IMR-90 (cell line): ENCODE results near the gene ANLN. TPM values are rescaled to one million over a fixed set of nuclear protein-coding genes. Genes with fewer than 3 reads are reported as not detected.

ENCODE experiments used
- ATAC-seq: fragments of 200-7000 bp; cut with Tn5 transposase; 2 replicates; pipeline ENCODE4 v1.9.1; 2020; ENCODE audit warnings: low read depth, mild to moderate bottlenecking, moderate library complexity
- BruUV-seq: library from RNA; stranded (reverse); fragments of 400-500 nt; replicated peaks from 2 replicates; lab custom pipeline; 2021; lab: Mats Ljungman, UMichigan
- CTCF ChIA-PET: fragments of 300-600 bp; formaldehyde crosslinking; extraction: SDS; loops from one replicate; lab custom pipeline; 2021; ENCODE audit warnings: antibody characterized with exemption; lab: Yijun Ruan, JAX
- POLR2A ChIA-PET: fragments of 300-600 bp; sonication (Branson Sonifier 250); formaldehyde crosslinking; loops from one replicate; lab custom pipeline; 2022; ENCODE audit warnings: antibody characterized with exemption; ENCODE audit not compliant: unreplicated experiment; lab: Charles Lee
- DNase-seq: peaks from one replicate; pipeline ENCODE4 v3.0.0; 2013
- H2AFZ ChIP-seq: replicated peaks from 2 replicates; pipeline ENCODE3; 2013; ENCODE audit warnings: low read length, mild to moderate bottlenecking; ENCODE audit not compliant: poor library complexity
- H2AK5ac ChIP-seq: 2 replicates; pipeline ENCODE4 v1.6.1; 2013; ENCODE audit warnings: low read depth, low read length, inconsistent platforms
- H2AK9ac ChIP-seq: replicated peaks from 2 replicates; pipeline ENCODE3; 2013; ENCODE audit warnings: mild to moderate bottlenecking, low read depth, low read length, moderate library complexity; ENCODE audit not compliant: poor library complexity
- H2BK120ac ChIP-seq: 2 replicates; pipeline ENCODE4 v1.6.1; 2013; ENCODE audit warnings: low read depth, low read length, inconsistent platforms
- H2BK15ac ChIP-seq: 3 replicates; pipeline ENCODE4 v1.6.1; 2013; ENCODE audit warnings: low read depth, low read length, inconsistent platforms
- H2BK20ac ChIP-seq: 2 replicates; pipeline ENCODE4 v1.6.1; 2013; ENCODE audit warnings: low read depth, mild to moderate bottlenecking, inconsistent platforms, low read length, moderate library complexity
- H2BK5ac ChIP-seq: 2 replicates; pipeline ENCODE4 v1.6.1; 2013; ENCODE audit warnings: mild to moderate bottlenecking, low read depth, low read length, inconsistent platforms; ENCODE audit not compliant: poor library complexity, severe bottlenecking
- H3K14ac ChIP-seq: replicated peaks from 2 replicates; pipeline ENCODE4 v1.6.1; 2013; ENCODE audit warnings: low read depth, low read length, inconsistent platforms
- H3K18ac ChIP-seq: 2 replicates; pipeline ENCODE4 v1.6.1; 2013; ENCODE audit warnings: low read depth, low read length, control low read depth
- H3K23ac ChIP-seq: 2 replicates; pipeline ENCODE4 v1.6.1; 2013; ENCODE audit warnings: low read depth, low read length, inconsistent platforms
- H3K27ac ChIP-seq: 2 replicates; pipeline ENCODE4 v1.5.1; 2013; ENCODE audit warnings: mild to moderate bottlenecking, control low read depth, low read length; ENCODE audit not compliant: insufficient read depth
- H3K27me3 ChIP-seq: 2 replicates; pipeline ENCODE4 v1.6.1; 2013; ENCODE audit warnings: low read length; ENCODE audit not compliant: control insufficient read depth, insufficient read depth
- H3K36me3 ChIP-seq: 2 replicates; pipeline ENCODE4 v1.6.1; 2013; ENCODE audit warnings: low read length, mixed read lengths; ENCODE audit not compliant: control insufficient read depth, insufficient read depth
- H3K4ac ChIP-seq: 2 replicates; pipeline ENCODE4 v1.6.1; 2013; ENCODE audit warnings: low read depth, low read length, inconsistent platforms
- H3K4me1 ChIP-seq: 2 replicates; pipeline ENCODE4 v1.6.1; 2013; ENCODE audit warnings: low read length, mixed read lengths; ENCODE audit not compliant: control insufficient read depth, insufficient read depth
- H3K4me2 ChIP-seq: 2 replicates; pipeline ENCODE4 v1.6.1; 2013; ENCODE audit warnings: low read depth, mild to moderate bottlenecking, control low read depth, low read length, moderate library complexity
- H3K4me3 ChIP-seq: 2 replicates; pipeline ENCODE4 v1.5.1; 2013; ENCODE audit warnings: low read depth, mild to moderate bottlenecking, control low read depth, low read length, moderate library complexity; ENCODE audit not compliant: insufficient read depth
- H3K56ac ChIP-seq: 2 replicates; pipeline ENCODE4 v1.6.1; 2013; ENCODE audit warnings: low read length, inconsistent platforms; ENCODE audit not compliant: insufficient read depth; ENCODE audit errors: extremely low read depth
- H3K79me1 ChIP-seq, 2 experiments: 2 replicates each; pipeline ENCODE4 v1.6.1; 2013; ENCODE audit warnings: low read length in 2 of 2, inconsistent platforms in 1 of 2, low read depth in 1 of 2
- H3K9ac ChIP-seq: 2 replicates; pipeline ENCODE4 v1.6.1; 2013; ENCODE audit warnings: low read depth, low read length, control low read depth
- H3K9me1 ChIP-seq: 2 replicates; pipeline ENCODE4 v1.6.1; 2013; ENCODE audit warnings: low read length, inconsistent platforms; ENCODE audit not compliant: insufficient read depth
- H3K9me3 ChIP-seq: 2 replicates; pipeline ENCODE4 v1.6.1; 2013; ENCODE audit warnings: low read length; ENCODE audit not compliant: control insufficient read depth, insufficient read depth
- H4K20me1 ChIP-seq: 2 replicates; pipeline ENCODE4 v1.6.1; 2013; ENCODE audit warnings: low read length, inconsistent platforms; ENCODE audit not compliant: insufficient read depth
- H4K5ac ChIP-seq: 2 replicates; pipeline ENCODE4 v1.6.1; 2013; ENCODE audit warnings: mild to moderate bottlenecking, low read depth, low read length, control low read depth
- H4K8ac ChIP-seq, 2 experiments: 2 replicates each; pipeline ENCODE4 v1.6.1; 2013; ENCODE audit warnings: low read depth in 2 of 2, low read length in 2 of 2, control low read depth in 1 of 2, inconsistent platforms in 1 of 2
- H4K91ac ChIP-seq: 2 replicates; pipeline ENCODE4 v1.6.1; 2013; ENCODE audit warnings: low read depth, low read length, inconsistent platforms; ENCODE audit not compliant: insufficient read depth
- CHD1 ChIP-seq: IDR thresholded peaks from 2 replicates; pipeline ENCODE4 v1.6.1; 2012; ENCODE audit warnings: low read depth, low read length, improper control_type of control experiment
- ELK1 ChIP-seq: fragments of 150-350 bp; IDR thresholded peaks from 2 replicates; pipeline ENCODE4 v1.6.1; 2016; ENCODE audit warnings: low read depth, mild to moderate bottlenecking, low read length, moderate library complexity, borderline replicate concordance
- FOS ChIP-seq: fragments of 150-350 bp; IDR thresholded peaks from 2 replicates; pipeline ENCODE4 v1.6.1; 2016; ENCODE audit warnings: low read depth, low read length
- MAFK ChIP-seq: IDR thresholded peaks from 2 replicates; pipeline ENCODE4 v1.6.1; 2012; ENCODE audit warnings: low read depth, low read length, improper control_type of control experiment
- MAZ ChIP-seq: IDR thresholded peaks from 2 replicates; pipeline ENCODE4 v1.6.1; 2012; ENCODE audit warnings: low read depth, mild to moderate bottlenecking, low read length, improper control_type of control experiment, moderate library complexity, borderline replicate concordance
- POLR2A ChIP-seq: IDR thresholded peaks from 2 replicates; pipeline ENCODE4 v1.6.1; 2012; ENCODE audit warnings: mild to moderate bottlenecking, low read depth, low read length
- RCOR1 ChIP-seq: IDR thresholded peaks from 2 replicates; pipeline ENCODE4 v1.6.1; 2012; ENCODE audit warnings: mild to moderate bottlenecking, low read length, improper control_type of control experiment; ENCODE audit not compliant: insufficient replicate concordance
- RFX5 ChIP-seq: IDR thresholded peaks from 2 replicates; pipeline ENCODE4 v1.8.0; 2012; ENCODE audit warnings: low read depth, mild to moderate bottlenecking, low read length, moderate library complexity
- WGBS, 2 experiments: methylation state at CpG; one replicate each; pipeline versions ENCODE4 v1.1.5 to v1.1.7; 2013; ENCODE audit warnings: missing lambda C conversion rate in 2 of 2; ENCODE audit not compliant: insufficient read length in 1 of 2; ENCODE audit errors: extremely low coverage in 2 of 2; 5-methylcytosine and 5-hydroxymethylcytosine counted together
- dilution Hi-C: fragments of 300-500 bp; cut with HindIII; formaldehyde crosslinking; loops from one replicate; pipeline ENCODE4 v1.14.3; 2018; ENCODE audit warnings: low sequenced_read_pairs; ENCODE audit not compliant: unreplicated experiment
- in situ Hi-C: fragments of 300-500 bp; cut with MboI; formaldehyde crosslinking; loops from 3 replicates; pipeline ENCODE4 v1.14.3; 2019; ENCODE audit warnings: low sequenced_read_pairs, inconsistent platforms, mixed read lengths
- intact Hi-C: fragments of 100-400 bp; cut with micrococcal nuclease; formaldehyde crosslinking; loops from 2 replicates; pipeline ENCODE4 v1.10.0; 2022
- polyA plus RNA-seq, 3 experiments: library from polyadenylated mRNA; depleted of rRNA; stranded (reverse); fragments of >200 nt; gene quantifications; 2 replicates each; pipeline ENCODE4 v1.2.3, GENCODE V29; 2012; ENCODE audit warnings: low replicate concordance in 1 of 3
- total RNA-seq: library from RNA; depleted of rRNA; stranded (reverse); fragments of >200 nt; gene quantifications from 2 replicates; pipeline ENCODE4 v1.2.3, GENCODE V29; 2012

Gene ANLN
- total and polyA plus RNA-seq, 2 of the 4 experiments (the other 2 are of a cell fraction): 60.5 to 276 TPM

DNA sequence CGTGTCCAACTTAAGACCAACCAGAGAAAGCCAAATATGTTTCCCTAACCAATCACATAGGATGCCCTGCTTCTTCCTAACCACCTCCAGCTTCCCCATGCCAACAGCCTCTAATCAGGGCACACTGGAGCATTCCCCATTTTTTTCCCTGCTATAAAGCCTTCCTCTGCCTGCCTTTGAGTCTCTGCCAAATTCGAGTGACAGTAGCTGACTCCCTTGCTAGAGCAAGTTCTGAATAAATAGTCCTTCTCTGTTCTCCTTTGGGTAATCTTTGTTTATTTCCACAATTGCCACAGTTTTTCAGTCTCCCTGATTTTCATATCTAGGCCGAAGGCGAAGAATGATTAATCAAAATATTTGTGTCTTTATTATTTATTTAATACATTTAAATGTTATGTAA, 96.7 kb downstream of the ANLN start:
- Histone ChIP-seq H2BK20ac (no peak overlapping the region), H3K9me3 (no peaks in the 10 kb centered on the region), H3K4me3 (no peak overlapping the region), H3K4me1 (no peaks in the 10 kb centered on the region), H2BK5ac (no peak overlapping the region), H3K14ac (no peak overlapping the region), H2BK120ac (no peak overlapping the region), H3K9ac (no peak overlapping the region), H2AK9ac (no peak overlapping the region), H3K27ac (no peak overlapping the region), H3K79me1 (no peaks in the 10 kb centered on the region), H3K23ac (no peak overlapping the region), H3K36me3 (no peaks in the 10 kb centered on the region), H4K5ac (no peak overlapping the region), H3K27me3 (peaks cover 25% of the 10 kb centered on the region), H3K4ac (no peak overlapping the region), H4K20me1 (no peaks in the 10 kb centered on the region), H2AFZ (no peak overlapping the region), H3K18ac (no peak overlapping the region), H3K9me1 (no peaks in the 10 kb centered on the region), H4K8ac (no peak overlapping the region), H3K4me2 (no peak overlapping the region), H2AK5ac (no peak overlapping the region), H3K56ac (no peak overlapping the region), H4K91ac (no peak overlapping the region), H2BK15ac (no peak overlapping the region)
- TF ChIP-seq RFX5 (no peak), MAFK (no peak), RCOR1 (no peak), CHD1 (no peak), POLR2A (no peak), FOS (no peak), MAZ (no peak), ELK1 (no peak)
- intact Hi-C loops (loop anchor here (2.0 kb wide), 2 partner anchors 46 to 480 kb away; no protein-coding TSS in a partner anchor), dilution Hi-C loops (no loop called here), in situ Hi-C loops (loop anchor here (5.0 to 25.0 kb wide), 3 partner anchors 186 to 708 kb away; no protein-coding TSS in a partner anchor)
- WGBS, 2 experiments: no CpG with 5 or more reads among the region's 4 CpGs
- no peak for ATAC-seq
- CTCF ChIA-PET: interaction anchor here (0.7 to 3.4 kb wide), 3 partner anchors 8 to 304 kb away, joined by 4 to 55 read pairs (median 5); no protein-coding TSS in a partner anchor
- POLR2A ChIA-PET: no interaction called here
- BruUV-seq: no TSS peak
- no peak for DNase-seq
